HS-5 (cell line): ENCODE results near the gene LRSAM1.
"Not testable (repeated sequence)": the region's sequence is repeated elsewhere in the genome, so short reads cannot be mapped to it uniquely, and the experiment has no call there.

Source experiments
- DNase-seq: peaks from one replicate; pipeline ENCODE4 v3.0.0-alpha.2; 2012; ENCODE audit warnings: low read depth

Gene LRSAM1

DNA sequence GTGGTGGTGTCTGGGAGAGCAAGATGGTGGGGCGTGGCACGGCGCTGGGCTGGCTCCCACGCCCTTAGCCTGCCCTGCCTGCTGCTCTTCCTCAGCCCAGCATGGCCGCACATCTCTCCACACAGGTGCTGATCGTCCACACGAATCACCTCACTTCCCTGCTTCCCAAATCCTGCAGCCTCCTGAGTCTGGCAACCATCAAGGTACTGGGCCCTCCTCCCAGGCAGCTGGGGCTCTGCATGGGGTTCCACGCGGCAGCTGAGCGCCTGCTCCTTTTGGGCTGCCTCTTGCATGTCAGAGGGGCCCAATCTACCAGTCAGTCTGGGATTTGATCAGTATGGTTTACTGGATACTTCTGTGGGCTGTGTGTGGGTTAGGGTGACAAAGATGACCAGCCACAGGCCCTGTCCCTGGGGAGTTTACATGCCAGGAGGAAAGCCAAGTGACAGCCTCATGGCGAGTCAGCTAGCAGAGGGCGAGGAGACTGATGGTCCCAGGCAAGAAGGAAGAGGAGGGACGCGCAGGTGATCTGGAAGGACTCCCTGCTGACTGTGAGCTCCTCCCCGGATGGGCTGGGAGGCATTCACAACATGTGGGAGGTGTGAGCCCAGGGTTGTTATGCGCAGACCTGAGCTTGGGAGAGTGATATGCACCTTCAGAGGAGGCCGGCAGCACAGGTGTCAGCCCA, 6.0 kb downstream of the LRSAM1 start:
- no peak for DNase-seq

DNA sequence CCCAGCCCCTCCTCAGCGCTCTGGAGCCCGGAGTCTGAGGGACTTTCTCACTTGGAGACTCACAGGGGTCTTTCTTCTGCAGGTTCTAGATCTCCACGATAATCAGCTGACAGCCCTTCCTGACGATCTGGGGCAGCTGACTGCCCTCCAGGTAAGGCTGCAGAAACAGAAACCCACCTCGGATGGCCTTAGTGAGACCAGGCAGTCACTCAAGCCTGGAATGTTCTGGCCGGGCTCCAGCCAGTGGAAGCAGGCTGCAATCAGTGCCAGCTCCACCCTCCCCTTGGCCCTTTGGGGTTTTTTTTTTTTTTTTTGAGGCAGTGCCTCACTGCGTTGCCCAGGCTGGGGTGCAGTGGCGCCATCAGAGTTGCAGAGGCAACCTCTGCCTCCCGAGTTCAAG, 7.6 kb downstream of the LRSAM1 start:
- no peak for DNase-seq

DNA sequence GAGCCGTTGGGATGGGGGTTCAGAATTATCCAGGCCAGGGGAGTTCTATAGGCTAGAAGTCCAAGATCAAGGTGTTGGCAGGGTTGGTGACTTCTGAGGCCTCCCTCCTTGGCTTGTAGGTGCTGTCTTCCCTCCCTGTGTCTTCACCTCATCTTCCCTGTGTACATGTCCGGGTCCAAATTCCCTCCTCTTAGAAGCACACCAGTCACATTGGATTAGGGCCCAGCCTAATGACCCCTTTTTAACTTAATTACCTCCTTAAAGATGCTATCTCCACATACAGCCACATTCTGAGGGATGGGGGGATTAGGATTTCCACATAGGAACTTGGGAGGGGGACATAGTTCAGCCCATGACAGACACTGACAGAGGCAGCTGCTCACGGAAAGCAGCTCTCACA, 12.1 kb downstream of the LRSAM1 start:
- DNase-seq: no peak

DNA sequence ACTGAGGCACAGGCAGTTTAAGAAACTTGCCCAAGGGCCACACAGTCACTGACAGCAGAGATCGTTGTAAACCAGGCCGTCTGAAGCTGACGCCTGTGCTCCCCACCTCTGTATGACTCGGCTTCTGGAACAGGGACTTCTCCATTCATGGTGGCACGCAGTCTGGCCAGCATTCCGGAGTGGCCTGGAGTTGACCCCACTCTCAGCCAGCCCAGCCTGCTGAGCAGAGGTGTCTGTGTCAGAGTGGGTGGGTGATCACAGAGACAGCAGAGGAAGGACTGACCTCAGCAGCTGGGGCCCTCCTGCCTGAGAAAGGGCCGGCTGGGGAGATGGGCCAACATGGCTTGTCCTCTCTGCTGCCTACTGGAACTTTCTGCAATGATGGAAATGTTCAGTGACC, 12.6 kb downstream of the LRSAM1 start:
- DNase-seq: no peak

DNA sequence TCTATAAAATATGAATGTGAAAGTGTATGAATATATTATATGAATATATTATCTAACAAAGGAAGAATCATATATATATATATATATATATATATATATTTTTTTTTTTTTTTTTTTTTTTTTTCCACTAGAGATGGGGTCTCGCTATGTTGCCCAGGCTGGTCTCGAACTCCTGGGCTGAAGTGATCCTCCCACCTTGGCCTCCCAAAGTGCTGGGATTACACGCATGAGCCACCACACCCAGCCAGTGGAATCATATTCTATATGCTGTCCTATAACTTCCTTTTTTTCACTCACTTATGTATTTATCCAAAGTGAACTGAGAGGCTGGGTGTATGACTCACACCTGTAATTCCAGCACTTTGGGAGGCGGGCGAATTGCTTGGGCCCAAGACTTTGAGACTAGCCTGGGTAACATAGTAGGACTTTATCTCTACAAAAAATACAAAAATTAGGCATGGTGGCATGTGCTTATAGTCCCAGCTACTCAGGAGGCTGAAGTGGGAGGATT, 15.2 kb downstream of the LRSAM1 start:
- not testable (repeated sequence) for DNase-seq

DNA sequence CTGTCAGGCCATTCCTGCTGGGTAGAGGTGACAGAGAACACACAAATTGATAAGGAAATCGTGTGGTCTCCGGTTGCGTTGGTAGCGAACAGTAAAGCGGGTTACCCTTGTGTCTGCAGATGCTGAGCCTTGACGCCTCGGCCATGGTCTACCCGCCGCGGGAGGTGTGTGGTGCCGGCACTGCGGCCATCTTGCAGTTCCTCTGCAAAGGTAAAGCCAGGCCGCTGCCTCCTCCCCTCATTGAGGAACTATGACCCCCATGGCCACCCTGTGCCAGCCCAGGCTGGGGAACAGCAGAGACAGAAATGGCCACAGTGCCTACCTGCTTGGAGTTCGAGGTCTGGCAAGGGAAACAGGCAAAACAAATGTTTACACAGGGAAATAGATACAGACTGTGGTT, 16.3 kb downstream of the LRSAM1 start:
- no peak for DNase-seq

DNA sequence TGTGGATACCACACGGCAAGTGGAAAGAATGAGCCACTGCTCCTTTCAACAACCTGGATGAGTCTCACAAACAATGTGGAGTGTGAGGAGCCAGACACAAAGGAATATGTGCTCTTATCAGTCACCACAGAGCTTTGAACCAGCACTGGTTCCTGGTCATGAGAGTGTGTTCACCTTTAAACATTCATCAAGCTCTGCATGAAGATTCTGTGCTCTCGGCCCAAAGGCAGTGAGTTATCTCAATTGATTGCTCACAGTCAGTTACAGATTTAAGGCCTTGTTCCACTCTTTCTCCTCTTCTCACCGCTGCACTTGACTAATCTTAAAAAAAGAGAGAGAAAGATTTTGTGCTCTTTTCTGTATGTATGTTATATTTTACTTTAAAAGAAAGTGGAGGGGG, 19.4 kb downstream of the LRSAM1 start:
- no peak for DNase-seq

DNA sequence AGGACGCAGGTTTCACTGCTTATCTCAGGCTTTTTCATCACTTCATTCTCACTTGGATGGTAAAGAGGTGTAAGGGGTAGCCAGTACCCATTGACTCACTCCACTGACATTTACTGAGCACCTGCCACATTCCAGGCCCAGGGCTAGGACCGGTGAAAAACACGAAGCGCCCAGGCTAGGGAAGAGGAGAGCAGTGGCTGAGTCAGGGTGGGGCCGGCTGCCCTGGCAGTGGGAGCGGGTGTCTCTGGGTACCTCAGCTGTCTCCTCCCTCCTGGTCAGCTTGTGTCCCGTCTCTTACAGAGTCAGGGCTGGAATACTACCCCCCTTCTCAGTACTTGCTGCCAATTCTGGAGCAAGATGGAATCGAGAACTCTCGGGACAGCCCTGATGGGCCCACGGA, 22.2 kb downstream of the LRSAM1 start:
- no peak for DNase-seq

DNA sequence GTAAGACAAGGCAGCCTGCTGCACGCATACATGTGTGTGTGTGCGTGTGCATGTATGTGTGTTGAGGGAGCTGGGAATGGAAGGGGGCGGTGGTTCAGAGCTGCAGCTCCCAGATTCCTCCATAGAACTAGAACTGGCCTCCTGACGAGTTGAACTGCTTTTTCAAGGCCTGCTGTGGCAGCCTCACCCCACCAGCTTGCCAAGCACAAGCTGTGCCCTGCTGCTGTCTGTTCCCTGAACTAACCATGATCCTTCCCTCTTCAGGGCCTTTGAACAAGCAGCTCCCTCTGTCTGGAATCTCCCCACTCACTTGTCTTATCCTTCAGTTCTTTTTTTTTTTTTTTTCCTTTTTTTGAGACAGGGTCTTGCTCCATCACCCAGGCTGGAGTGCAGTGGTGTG, 22.6 kb downstream of the LRSAM1 start:
- no peak for DNase-seq

DNA sequence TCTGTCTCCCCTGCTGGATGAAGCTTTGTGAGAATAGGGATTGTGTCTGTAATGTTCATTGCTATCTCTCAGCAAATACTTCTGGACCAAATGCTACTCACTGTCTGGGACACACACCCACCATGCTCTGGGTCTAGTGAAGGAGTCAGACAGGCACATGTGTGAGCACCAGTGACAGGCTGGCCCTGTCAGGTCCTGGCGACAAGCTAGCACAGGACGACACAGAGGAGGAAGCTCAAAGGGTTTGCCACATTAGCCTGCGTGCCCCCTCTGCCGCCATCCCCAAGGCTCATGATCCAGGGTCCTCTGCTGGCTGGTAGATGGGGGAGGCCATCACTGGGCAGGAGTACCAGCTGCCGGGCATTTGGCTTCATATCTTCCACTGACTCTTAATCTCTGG, 23.3 kb downstream of the LRSAM1 start:
- DNase-seq: no peak

DNA sequence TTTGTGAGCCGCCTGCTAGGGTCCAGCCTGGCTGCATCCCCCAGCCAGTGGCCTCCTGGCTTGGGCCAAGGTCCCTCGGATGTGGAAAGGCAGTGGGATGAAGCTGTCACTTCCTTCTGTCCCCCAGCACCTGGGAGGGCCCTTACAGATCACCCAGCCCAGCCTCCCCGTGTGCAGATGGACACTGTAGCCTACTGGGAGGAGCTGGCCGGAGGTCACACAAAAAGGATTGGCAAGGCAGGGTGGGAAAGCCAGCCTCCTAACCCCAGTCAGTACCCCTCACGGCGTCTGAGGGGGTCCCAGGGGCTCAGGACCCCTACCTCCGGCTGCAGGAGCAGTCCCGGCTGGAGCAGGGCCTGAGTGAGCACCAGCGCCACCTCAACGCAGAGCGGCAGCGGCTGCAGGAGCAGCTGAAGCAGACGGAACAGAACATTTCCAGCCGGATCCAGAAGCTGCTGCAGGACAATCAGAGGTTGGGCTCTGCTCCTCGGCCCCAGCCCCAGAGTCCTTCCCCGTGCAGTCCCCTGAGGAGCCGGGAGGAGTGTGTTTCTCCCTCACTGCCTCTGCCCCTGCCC, 28.3 kb downstream of the LRSAM1 start:
- DNase-seq: no peak

DNA sequence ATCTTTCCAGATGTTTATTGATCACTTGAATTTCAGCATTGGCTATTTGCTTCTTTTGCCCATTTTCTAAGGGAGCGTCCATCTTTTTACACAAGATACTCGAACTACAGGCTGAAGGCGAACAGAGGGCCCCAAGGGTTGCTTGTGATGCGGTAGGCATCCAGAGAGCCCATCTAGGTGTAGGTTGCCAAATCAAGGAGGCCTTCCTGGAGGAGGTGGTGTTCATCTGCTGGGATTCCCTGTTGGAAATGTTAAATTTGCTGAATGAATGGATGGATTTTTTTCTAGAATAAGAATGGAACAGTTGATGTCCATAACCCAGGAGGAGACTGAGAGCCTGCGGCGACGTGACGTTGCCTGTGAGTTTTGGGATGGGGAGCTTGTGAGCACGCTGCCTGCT, 31.4 kb downstream of the LRSAM1 start:
- DNase-seq: no peak

DNA sequence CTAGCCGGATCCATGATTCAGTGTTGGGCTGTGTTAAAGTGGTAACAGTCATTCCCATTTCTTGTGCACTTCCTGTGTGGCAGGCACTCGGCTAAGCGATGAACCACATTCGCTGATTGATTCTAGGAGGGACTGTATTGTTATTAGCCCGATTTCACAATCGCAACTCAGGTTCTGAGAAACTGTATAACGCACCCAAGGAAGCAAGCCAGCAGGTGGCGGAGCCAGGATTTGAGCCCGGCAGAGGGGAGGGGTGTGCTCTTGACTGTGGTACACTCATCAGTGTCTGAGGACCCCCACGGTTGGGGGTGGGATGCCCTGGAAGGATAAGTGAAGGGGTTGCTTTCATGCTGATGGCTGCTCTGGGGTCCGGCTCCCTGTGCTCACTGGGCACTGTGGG, 34.7 kb downstream of the LRSAM1 start:
- DNase-seq: no peak

DNA sequence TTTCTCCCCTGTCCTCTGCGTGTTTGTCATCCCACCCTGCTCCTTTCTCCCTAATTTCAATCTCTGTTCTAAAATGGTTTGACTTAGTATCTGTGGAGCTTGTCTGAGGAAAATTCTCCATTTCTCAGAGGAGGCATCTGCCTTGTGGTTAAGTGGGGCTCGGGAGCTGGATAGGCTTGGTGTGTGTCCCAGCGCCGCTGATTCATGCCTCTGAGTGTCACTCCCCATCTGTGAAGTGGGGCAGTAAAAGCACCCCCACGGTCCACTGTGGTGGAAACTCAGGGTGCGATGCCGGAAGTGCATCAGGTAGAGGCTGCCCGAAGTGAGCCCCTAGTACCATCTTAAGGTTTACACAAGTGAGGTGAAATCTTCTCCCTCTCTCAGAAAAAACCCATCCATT, 37.6 kb downstream of the LRSAM1 start:
- DNase-seq: no peak

DNA sequence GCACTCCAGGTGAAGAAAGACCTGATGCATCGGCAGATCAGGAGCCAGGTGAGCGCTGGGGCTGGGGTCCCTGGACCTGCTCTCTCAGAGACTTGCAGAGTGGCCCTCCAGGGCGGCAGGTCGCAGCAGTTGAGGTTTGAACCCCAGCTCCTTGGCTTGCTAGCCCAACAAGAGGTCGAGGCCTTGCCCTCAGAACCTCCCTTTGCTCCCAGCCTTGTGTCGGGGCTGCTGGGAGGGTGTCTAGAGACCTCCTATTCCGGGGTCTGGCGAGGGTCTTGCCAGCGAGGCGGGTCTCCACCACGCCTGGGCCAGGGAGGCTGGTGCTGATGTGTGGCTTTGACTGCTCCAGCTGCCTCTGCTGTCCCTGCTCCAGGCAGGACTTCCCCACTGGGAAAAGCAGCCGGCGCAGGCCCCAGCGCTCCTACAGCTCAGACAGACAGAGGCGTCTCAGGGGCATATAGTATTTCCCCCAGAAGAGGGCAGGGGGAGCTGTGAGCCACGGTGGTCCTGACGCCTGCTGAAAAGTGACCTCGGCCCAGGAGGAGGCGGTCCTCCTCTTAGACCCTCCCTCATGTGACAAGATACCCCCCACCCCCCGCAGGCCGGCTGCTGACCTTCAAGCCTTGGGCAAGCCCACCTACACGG, 38.3 kb downstream of the LRSAM1 start:
- no peak for DNase-seq

DNA sequence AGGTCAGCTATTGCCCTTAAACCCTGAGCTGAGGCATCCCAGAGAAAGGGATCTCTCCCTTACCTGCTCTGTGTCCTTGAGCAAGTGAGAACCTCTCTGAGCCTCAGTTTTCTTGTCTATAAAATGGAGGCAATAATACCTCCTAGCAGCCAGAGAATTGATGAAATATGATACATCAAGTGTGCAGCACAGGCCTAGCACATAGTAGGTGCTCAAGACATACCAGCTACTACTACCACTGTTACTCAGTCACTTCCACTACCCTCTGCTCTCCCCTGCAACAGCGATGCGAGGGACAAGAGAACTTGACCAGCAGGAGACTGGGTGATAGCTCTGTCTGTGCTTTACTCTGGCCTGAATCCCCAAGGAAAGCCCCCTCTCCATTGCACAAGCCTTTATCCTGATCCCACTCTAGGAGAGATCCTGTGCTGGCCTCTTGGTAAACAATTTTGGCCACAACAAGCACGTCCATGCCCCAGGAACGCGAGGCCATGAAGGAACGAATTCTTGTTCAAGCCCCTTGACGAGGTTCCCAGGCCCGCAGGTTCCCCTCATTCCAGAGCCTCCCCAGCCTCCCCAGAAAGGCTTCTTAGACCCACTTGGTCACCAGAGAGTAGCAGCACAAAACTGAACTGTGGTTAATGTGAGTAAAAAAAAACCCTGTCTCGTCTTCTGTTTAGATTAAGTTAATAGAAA, 39.4 kb downstream of the LRSAM1 start:
- DNase-seq: no peak

DNA sequence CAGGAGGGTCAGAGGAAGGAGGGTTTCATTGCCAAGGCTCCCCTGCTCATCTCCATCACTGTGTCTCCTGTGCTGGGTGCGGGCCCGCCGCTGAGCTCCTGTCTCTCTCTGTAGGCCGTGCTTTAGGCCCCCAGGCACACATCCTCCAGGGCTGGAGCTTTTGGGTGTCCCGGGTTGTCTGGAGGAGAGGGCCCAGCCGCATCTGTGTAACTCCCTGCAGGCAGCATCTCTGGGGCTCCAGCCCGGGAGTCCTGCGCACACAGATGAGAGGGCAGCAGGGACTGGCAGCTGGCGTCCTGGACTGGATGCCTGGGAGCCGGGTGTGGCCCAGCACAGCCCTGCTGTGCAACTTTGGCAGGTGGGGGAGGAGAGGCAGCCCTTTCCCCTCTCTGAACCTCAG, 40.2 kb downstream of the LRSAM1 start:
- no peak for DNase-seq

DNA sequence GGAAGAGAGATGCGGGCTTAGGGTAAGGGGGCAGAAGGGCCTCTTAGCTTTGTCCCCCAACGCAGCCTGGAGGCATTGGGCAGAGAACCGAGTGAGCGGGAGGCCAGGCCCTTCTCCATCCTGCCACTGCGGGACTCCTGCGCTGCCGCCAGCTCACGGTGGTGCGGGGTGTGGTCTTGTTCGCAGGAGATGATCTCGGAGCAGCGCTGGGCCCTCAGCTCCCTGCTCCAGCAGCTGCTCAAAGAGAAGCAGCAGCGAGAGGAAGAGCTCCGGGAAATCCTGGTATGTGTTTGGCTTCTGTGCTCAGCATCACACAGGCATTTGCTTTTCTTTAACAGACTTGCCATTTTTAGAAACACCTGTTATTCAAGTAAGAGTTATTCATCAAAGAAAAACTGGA, 41.3 kb downstream of the LRSAM1 start:
- DNase-seq: no peak

DNA sequence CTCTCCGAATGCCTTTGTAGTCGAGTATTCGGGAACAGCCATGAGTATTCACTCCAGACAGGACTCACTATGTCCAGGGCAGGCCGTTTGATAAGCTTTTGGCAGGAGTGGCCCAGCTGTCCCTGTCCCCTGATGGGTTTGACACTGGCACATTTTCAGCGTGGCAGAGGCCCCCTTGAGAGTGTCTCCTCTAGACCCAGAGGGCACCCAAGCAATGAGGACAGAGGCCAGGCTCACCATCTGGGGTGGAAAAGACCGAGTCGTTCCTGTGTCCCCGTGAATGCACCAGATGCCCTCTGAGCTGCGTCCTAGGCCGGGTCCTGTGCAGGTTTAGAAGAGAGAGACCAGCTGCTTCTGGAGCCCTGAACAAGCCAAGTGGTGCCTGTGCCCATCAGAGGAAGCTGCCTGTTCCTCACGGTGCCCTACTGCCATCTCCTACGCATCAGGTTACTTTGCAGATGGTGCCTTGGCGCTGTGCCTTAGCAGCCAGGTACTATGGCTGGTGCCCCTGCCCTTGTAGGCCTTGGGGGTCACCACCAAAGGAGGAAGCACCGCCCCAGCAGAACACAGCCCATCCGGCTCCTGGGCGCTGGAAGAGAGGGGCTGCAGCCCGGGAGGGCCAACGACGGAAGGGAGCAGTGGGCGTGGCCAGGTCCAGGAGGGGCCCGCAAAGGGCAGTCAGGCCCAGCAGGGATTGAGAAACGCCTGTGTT, 42.4 kb downstream of the LRSAM1 start:
- DNase-seq: no peak

DNA sequence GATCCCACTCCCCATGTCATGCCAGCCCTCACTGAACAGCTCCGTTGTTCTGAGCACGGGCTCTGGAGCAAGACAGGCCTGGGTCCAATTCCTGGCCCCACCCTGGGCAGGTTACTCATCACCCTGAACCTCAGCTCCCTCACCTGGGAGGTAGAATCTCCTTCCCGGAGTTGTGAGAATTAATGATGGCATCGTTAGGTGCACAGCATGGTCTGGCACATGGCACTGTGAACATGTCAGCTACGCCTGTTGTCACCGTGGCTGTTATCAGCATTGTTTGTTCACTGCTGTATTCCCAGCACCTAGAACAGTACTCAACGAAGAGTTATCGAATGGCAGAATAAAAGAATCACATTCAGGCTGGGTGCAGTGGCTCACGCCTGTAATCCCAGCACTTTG, 43.0 kb downstream of the LRSAM1 start:
- no peak for DNase-seq

DNA sequence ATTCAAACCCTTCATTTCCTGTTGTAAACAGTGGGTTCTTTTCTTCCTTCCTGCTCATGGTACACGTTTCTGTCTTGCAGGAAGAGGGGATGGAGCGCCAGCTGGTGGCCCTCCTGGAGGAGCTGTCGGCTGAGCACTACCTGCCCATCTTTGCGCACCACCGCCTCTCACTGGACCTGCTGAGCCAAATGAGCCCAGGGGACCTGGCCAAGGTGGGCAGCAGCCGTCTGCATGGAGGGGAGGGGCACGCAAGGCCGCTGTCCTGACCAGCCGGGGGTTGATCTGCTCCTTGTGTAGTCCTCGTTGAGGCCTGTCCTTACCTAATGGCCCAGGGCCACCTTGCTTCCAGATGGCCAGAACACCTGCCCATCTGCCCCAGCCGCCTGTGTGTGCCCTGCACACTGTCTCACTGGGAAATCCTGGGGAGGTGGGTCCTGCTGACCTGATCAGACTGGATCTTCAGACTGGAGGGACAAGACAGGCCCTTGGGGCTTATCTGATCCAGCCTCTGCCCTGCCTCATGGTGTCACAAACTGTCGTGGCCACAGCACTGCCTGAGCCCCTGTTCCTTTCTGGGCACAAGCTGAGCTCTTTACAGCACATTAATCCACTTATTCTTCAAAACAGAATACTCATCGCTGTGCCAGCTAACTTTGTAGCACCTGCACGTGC, 44.7 kb downstream of the LRSAM1 start:
- no peak for DNase-seq

DNA sequence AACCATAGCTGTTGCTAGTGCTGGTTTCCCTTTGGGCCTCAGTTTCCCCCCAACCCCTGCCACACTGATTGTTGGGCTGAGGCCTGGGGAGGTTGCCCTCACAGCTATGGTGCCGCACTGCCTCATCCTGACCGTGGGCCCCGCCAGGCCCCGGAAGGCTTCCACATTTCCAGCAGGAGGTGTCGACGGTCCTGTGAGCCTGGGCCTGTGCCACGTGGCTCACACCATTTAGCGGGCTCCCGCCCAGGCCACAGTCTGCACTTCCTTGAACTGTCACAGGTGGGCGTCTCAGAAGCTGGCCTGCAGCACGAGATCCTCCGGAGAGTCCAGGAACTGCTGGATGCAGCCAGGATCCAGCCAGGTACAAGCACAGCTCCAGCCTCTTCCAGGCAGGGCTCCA, 45.7 kb downstream of the LRSAM1 start:
- DNase-seq: no peak
